LNCAP (cell line): Measurements from ENCODE around the gene MYO3A.

Source experiments
- CTCF ChIP-seq: fragments of 450-650 bp; IDR thresholded peaks from 2 replicates; pipeline ENCODE4 v1.5.1; 2017; ENCODE audit warnings: mild to moderate bottlenecking

The MYO3A gene

GRCh38 chr10:25901199-25901598 lies 32.8 kb upstream of the MYO3A start:
- TF ChIP-seq CTCF: no peak

- no peak for TF ChIP-seq CTCF
These were observed 32.0 kb upstream of the MYO3A start for GRCh38 chr10:25902002-25902401.

- no peak for TF ChIP-seq CTCF
These were observed 26.8 kb upstream of the MYO3A start for GRCh38 chr10:25907261-25907660.

- no peak for TF ChIP-seq CTCF
These were observed 21.2 kb upstream of the MYO3A start for GRCh38 chr10:25912866-25913265.

- no peak for TF ChIP-seq CTCF
These were observed 19.3 kb upstream of the MYO3A start for GRCh38 chr10:25914776-25915175.

- TF ChIP-seq CTCF: peak; percentile 61
These were observed 651 bp downstream of the MYO3A start for GRCh38 chr10:25934621-25935139.

- no peak for TF ChIP-seq CTCF
These were observed 4.4 kb downstream of the MYO3A start for GRCh38 chr10:25938405-25938804.

- no peak for TF ChIP-seq CTCF
These were observed 10.7 kb downstream of the MYO3A start for GRCh38 chr10:25944771-25945170.
